H1 (cell line): ENCODE results near the gene RAD52. TPM values are rescaled to one million over a fixed set of nuclear protein-coding genes. Genes with fewer than 3 reads are reported as not detected.

Experiments
- CTCF ChIA-PET: fragments of 300-600 bp; sonication (Branson Sonifier 250); formaldehyde crosslinking; loops from one replicate; lab custom pipeline; 2021; ENCODE audit not compliant: partially characterized antibody; lab: Charles Lee
- POLR2A ChIA-PET: fragments of 300-600 bp; sonication (Branson Sonifier 250); formaldehyde crosslinking; loops from one replicate; lab custom pipeline; 2021; ENCODE audit warnings: inconsistent platforms; ENCODE audit not compliant: partially characterized antibody; lab: Charles Lee
- DNase-seq, 2 experiments: peaks; one replicate each; pipeline versions ENCODE4 v3.0.0 to v3.0.0-alpha.2; 2010 to 2022; ENCODE audit warnings: low spot score in 2 of 2, low read depth in 1 of 2, mixed read lengths in 1 of 2
- FAIRE-seq: peaks from 2 replicates; lab custom pipeline; 2011; peaks lifted over from hg19 to GRCh38; lab: Jason Lieb, UNC
- H2AFZ ChIP-seq: 2 replicates; pipeline ENCODE4 v1.8.1; 2012; ENCODE audit warnings: low read length, inconsistent platforms
- H2AK5ac ChIP-seq: 2 replicates; pipeline ENCODE4 v1.6.1; 2013; ENCODE audit warnings: low read depth, low read length
- H2BK120ac ChIP-seq: replicated peaks from 2 replicates; pipeline ENCODE3; 2013; ENCODE audit warnings: low read depth, low read length, inconsistent platforms
- H2BK12ac ChIP-seq: 2 replicates; pipeline ENCODE4 v1.6.1; 2013; ENCODE audit warnings: low read depth, low read length
- H2BK15ac ChIP-seq: 2 replicates; pipeline ENCODE4 v1.6.1; 2013; ENCODE audit warnings: low read length
- H2BK20ac ChIP-seq: 2 replicates; pipeline ENCODE4 v1.6.1; 2013; ENCODE audit warnings: low read length
- H2BK5ac ChIP-seq: 2 replicates; pipeline ENCODE4 v1.6.1; 2013; ENCODE audit warnings: low read depth, low read length
- H3K14ac ChIP-seq: 2 replicates; pipeline ENCODE4 v1.6.1; 2013; ENCODE audit warnings: inconsistent platforms; ENCODE audit not compliant: insufficient read length
- H3K18ac ChIP-seq: 2 replicates; pipeline ENCODE4 v1.6.1; 2013; ENCODE audit warnings: low read length; ENCODE audit errors: extremely low read depth
- H3K23ac ChIP-seq: 2 replicates; pipeline ENCODE4 v1.6.1; 2013; ENCODE audit warnings: inconsistent platforms; ENCODE audit not compliant: insufficient read length
- H3K23me2 ChIP-seq: 2 replicates; pipeline ENCODE4 v1.6.1; 2013; ENCODE audit warnings: low read depth, low read length
- H3K27ac ChIP-seq: 2 replicates; pipeline ENCODE4 v1.6.1; 2011; ENCODE audit warnings: low read depth, low read length, inconsistent platforms
- H3K27me3 ChIP-seq, 4 experiments: replicated peaks in 1 of 4; 1 replicate in 1 of 4; 2 replicates in 3 of 4; pipeline versions ENCODE4 v1.6.1 to v1.8.1; 2011 to 2013; ENCODE audit warnings: low read length in 3 of 4, mild to moderate bottlenecking in 3 of 4, inconsistent platforms in 2 of 4, mixed read lengths in 2 of 4, moderate library complexity in 1 of 4; ENCODE audit not compliant: control insufficient read depth in 3 of 4, insufficient read depth in 3 of 4; ENCODE audit errors: extremely low read depth in 1 of 4
- H3K36me3 ChIP-seq, 4 experiments: 2 replicates each; pipeline versions ENCODE4 v1.6.1 to v1.8.1; 2011 to 2013; ENCODE audit warnings: mild to moderate bottlenecking in 4 of 4, low read length in 3 of 4, moderate library complexity in 2 of 4, control low read depth in 1 of 4, inconsistent platforms in 1 of 4; ENCODE audit not compliant: insufficient read depth in 4 of 4, control insufficient read depth in 2 of 4
- H3K4ac ChIP-seq: replicated peaks from 2 replicates; pipeline ENCODE3; 2013; ENCODE audit warnings: low read length, low read depth, mixed read lengths, inconsistent platforms; ENCODE audit not compliant: insufficient read length
- H3K4me1 ChIP-seq, 4 experiments: replicated peaks in 1 of 4; 1 replicate in 1 of 4; 2 replicates in 3 of 4; pipeline versions ENCODE4 v1.6.1 to v1.8.1; 2011 to 2013; ENCODE audit warnings: low read length in 3 of 4, inconsistent platforms in 2 of 4, mixed read lengths in 1 of 4; ENCODE audit not compliant: insufficient read depth in 4 of 4, control insufficient read depth in 3 of 4
- H3K4me2 ChIP-seq, 2 experiments: 2 replicates each; pipeline versions ENCODE4 v1.6.1 to v1.8.1; 2011 to 2013; ENCODE audit warnings: low read depth in 2 of 2, low read length in 2 of 2, control low read depth in 1 of 2, inconsistent platforms in 1 of 2, mild to moderate bottlenecking in 1 of 2; ENCODE audit not compliant: insufficient read depth in 1 of 2
- H3K4me3 ChIP-seq, 4 experiments: fragments of 200-600, 300-600 bp in 1 of 4; sonication (generic), shearing (Covaris generic), sonication (Bioruptor Twin) in 1 of 4; 2 replicates each; pipeline versions ENCODE4 v1.5.1 to v1.8.1; 2011 to 2016; ENCODE audit warnings: low read length in 4 of 4, low read depth in 3 of 4, control low read depth in 2 of 4, inconsistent platforms in 2 of 4, mild to moderate bottlenecking in 2 of 4, mixed read lengths in 1 of 4, moderate library complexity in 1 of 4; ENCODE audit not compliant: insufficient read depth in 2 of 4; ENCODE audit errors: extremely low read depth in 1 of 4
- H3K56ac ChIP-seq: replicated peaks from 2 replicates; pipeline ENCODE3; 2013; ENCODE audit warnings: low read depth, mild to moderate bottlenecking, mixed read lengths, low read length, inconsistent platforms; ENCODE audit not compliant: insufficient read length
- H3K79me1 ChIP-seq: 2 replicates; pipeline ENCODE4 v1.6.1; 2013; ENCODE audit warnings: low read depth, low read length, control low read depth
- H3K79me2 ChIP-seq, 2 experiments: 2 replicates each; pipeline versions ENCODE4 v1.6.1 to v1.8.1; 2012 to 2013; ENCODE audit warnings: low read length in 2 of 2, mild to moderate bottlenecking in 2 of 2, inconsistent platforms in 1 of 2; ENCODE audit not compliant: insufficient read depth in 2 of 2, control insufficient read depth in 1 of 2
- H3K9ac ChIP-seq, 4 experiments: replicated peaks in 1 of 4; 1 replicate in 1 of 4; 2 replicates in 3 of 4; pipeline versions ENCODE4 v1.6.1 to v1.8.1; 2011 to 2013; ENCODE audit warnings: low read depth in 3 of 4, low read length in 3 of 4, control low read depth in 2 of 4, mild to moderate bottlenecking in 2 of 4, moderate library complexity in 2 of 4, inconsistent platforms in 1 of 4; ENCODE audit errors: extremely low read depth in 1 of 4
- H3K9me3 ChIP-seq, 2 experiments: 2 replicates each; pipeline versions ENCODE4 v1.6.1 to v1.8.1; 2012 to 2013; ENCODE audit warnings: mild to moderate bottlenecking in 2 of 2, moderate library complexity in 2 of 2, control low read depth in 1 of 2, inconsistent platforms in 1 of 2, low read depth in 1 of 2, low read length in 1 of 2, mixed read lengths in 1 of 2; ENCODE audit not compliant: insufficient read depth in 2 of 2
- H4K20me1 ChIP-seq, 2 experiments: replicated peaks in 1 of 2; 2 replicates each; pipeline versions ENCODE3 to v1.8.1; 2011 to 2013; ENCODE audit warnings: inconsistent platforms in 2 of 2, low read length in 2 of 2, mild to moderate bottlenecking in 1 of 2; ENCODE audit not compliant: insufficient read depth in 2 of 2, control insufficient read depth in 1 of 2
- H4K5ac ChIP-seq: 2 replicates; pipeline ENCODE4 v1.6.1; 2013; ENCODE audit warnings: low read length, low read depth, mixed read lengths, inconsistent platforms; ENCODE audit not compliant: insufficient read length
- H4K8ac ChIP-seq: 2 replicates; pipeline ENCODE4 v1.8.0; 2013; ENCODE audit warnings: mild to moderate bottlenecking, moderate library complexity, low read length, inconsistent platforms; ENCODE audit not compliant: insufficient read depth; ENCODE audit errors: extremely low read depth
- H4K91ac ChIP-seq: replicated peaks from 2 replicates; pipeline ENCODE3; 2013; ENCODE audit warnings: low read length, mixed read lengths, inconsistent platforms; ENCODE audit not compliant: insufficient read length
- BACH1 ChIP-seq: IDR thresholded peaks from 2 replicates; pipeline ENCODE4 v1.6.1; 2012; ENCODE audit warnings: low read length, improper control_type of control experiment
- CEBPB ChIP-seq: IDR thresholded peaks from 2 replicates; pipeline ENCODE4 v1.6.1; 2012; ENCODE audit warnings: low read depth, low read length
- SIRT6 ChIP-seq: IDR thresholded peaks from one replicate; pipeline ENCODE4 v1.7.1; 2012; ENCODE audit warnings: low read length, inconsistent platforms
- SIX5 ChIP-seq: IDR thresholded peaks from 2 replicates; pipeline ENCODE4 v1.6.1; 2011; ENCODE audit warnings: mild to moderate bottlenecking, low read depth, low read length
- ZNF274 ChIP-seq: IDR thresholded peaks from 2 replicates; pipeline ENCODE4 v1.7.0; 2012; ENCODE audit warnings: low read length, borderline replicate concordance; ENCODE audit errors: extremely low read depth
- WGBS, 2 experiments: shearing (Covaris generic) in 1 of 2; methylation state at CpG; one replicate each; pipeline versions ENCODE4 v1.1.6 to v1.1.7; 2013 to 2015; ENCODE audit warnings: low lambda C conversion rate in 2 of 2, mixed read lengths in 2 of 2, inconsistent platforms in 1 of 2, low coverage in 1 of 2, missing lambda C conversion rate in 1 of 2; ENCODE audit not compliant: insufficient replicate concordance in 2 of 2, insufficient coverage in 1 of 2, insufficient read length in 1 of 2; ENCODE audit errors: extremely low coverage in 1 of 2, missing lambda C conversion rate in 1 of 2; 5-methylcytosine and 5-hydroxymethylcytosine counted together
- polyA plus RNA-seq, 7 experiments: library from polyadenylated mRNA; depleted of rRNA in 3 of 7; stranded (reverse) in 5 of 7; unstranded in 2 of 7; fragments of >200 nt in 5 of 7; fragments of 200-250 nt in 2 of 7; gene quantifications; 1 replicate in 5 of 7; 2 replicates in 1 of 7; 4 replicates in 1 of 7; pipeline versions ENCODE4 v1.2.1 to v1.2.3, GENCODE V29; 2011 to 2013; ENCODE audit warnings: missing spikeins in 2 of 7, mixed read lengths in 2 of 7
- total RNA-seq: library from RNA; stranded (reverse); fragmentation: NEBNext Ultra II Directional; extraction: Animal tissue kit (Norgen Biotek cat#: 25700); gene quantifications from 2 replicates; pipeline ENCODE4 v1.2.1, GENCODE V29; 2021

The RAD52 gene
- total and polyA plus RNA-seq, 2 of the 8 experiments (the other 6 are each of a cell fraction or from before 2014, with no cell fraction given): 12.5 to 14.3 TPM

- H3K27me3 ChIP-seq: no peaks in the 10 kb centered on the region
- H3K56ac ChIP-seq: no peak overlapping the region
- H3K23ac ChIP-seq: no peak overlapping the region
- H2AK5ac ChIP-seq: no peak overlapping the region
- no peak overlapping the region for H3K4me3 ChIP-seq
- H3K79me2 ChIP-seq: no peaks in the 10 kb centered on the region
- H2AFZ ChIP-seq: no peak overlapping the region
- no peak overlapping the region for H3K9ac ChIP-seq
- H3K79me1 ChIP-seq: no peaks in the 10 kb centered on the region
- no peak overlapping the region for H2BK5ac ChIP-seq
- no peaks in the 10 kb centered on the region for H3K4me1 ChIP-seq
- H3K4me2 ChIP-seq: no peak overlapping the region
- ChIA-PET CTCF (interaction anchor here (0.8 to 1.7 kb wide), 2 partner anchors 17 to 35 kb away, joined by 3 to 5 read pairs; no protein-coding TSS in a partner anchor), POLR2A (no interaction called here)
- no peak overlapping the region for H4K8ac ChIP-seq
- whole genome bisulfite sequencing, 2 experiments: 87% methylated on average over 4 of the region's 4 CpGs; no CpG with 5 or more reads in 1 of the 2 experiments
- H3K18ac ChIP-seq: no peak overlapping the region
- H4K91ac ChIP-seq: no peak overlapping the region
- H2BK12ac ChIP-seq: no peak overlapping the region
- peaks cover 1 to 2% of the 10 kb centered on the region in 2 experiments for H4K20me1 ChIP-seq
- H3K27ac ChIP-seq: no peak overlapping the region
- no peak overlapping the region for H2BK120ac ChIP-seq
- H2BK20ac ChIP-seq: no peak overlapping the region
- H2BK15ac ChIP-seq: no peak overlapping the region
- no peaks in the 10 kb centered on the region for H3K23me2 ChIP-seq
- FAIRE-seq (no peak), DNase-seq (no peak)
- H3K36me3 ChIP-seq: peaks cover 12 to 60% (median 30%) of the 10 kb centered on the region in 4 experiments; a peak in 7 of 8 replicates
- no peak overlapping the region for H3K4ac ChIP-seq
- H4K5ac ChIP-seq: no peak overlapping the region
- H3K14ac ChIP-seq: no peak overlapping the region
- H3K9me3 ChIP-seq: no peaks in the 10 kb centered on the region
- no peak for TF ChIP-seq ZNF274
- no peak for TF ChIP-seq CEBPB
- no peak for TF ChIP-seq SIRT6
- TF ChIP-seq SIX5: no peak
- TF ChIP-seq BACH1: no peak
Observed at GRCh38 chr12:896031-896430, 53.5 kb downstream of the RAD52 start.
